H54 (cell line): ENCODE data around the gene PIEZO1.

Source experiments
- DNase-seq: peaks from one replicate; pipeline ENCODE4 v3.0.0; 2011; ENCODE audit warnings: low spot score, mixed read lengths; ENCODE audit not compliant: insufficient read length
- FAIRE-seq: peaks from 3 replicates; lab custom pipeline; 2011; peaks lifted over from hg19 to GRCh38; lab: Jason Lieb, UNC
- POLR2A ChIP-seq: IDR thresholded peaks from 2 replicates; pipeline ENCODE4 v1.6.1; 2011; ENCODE audit warnings: low read depth, mild to moderate bottlenecking, low read length

The PIEZO1 gene

DNA sequence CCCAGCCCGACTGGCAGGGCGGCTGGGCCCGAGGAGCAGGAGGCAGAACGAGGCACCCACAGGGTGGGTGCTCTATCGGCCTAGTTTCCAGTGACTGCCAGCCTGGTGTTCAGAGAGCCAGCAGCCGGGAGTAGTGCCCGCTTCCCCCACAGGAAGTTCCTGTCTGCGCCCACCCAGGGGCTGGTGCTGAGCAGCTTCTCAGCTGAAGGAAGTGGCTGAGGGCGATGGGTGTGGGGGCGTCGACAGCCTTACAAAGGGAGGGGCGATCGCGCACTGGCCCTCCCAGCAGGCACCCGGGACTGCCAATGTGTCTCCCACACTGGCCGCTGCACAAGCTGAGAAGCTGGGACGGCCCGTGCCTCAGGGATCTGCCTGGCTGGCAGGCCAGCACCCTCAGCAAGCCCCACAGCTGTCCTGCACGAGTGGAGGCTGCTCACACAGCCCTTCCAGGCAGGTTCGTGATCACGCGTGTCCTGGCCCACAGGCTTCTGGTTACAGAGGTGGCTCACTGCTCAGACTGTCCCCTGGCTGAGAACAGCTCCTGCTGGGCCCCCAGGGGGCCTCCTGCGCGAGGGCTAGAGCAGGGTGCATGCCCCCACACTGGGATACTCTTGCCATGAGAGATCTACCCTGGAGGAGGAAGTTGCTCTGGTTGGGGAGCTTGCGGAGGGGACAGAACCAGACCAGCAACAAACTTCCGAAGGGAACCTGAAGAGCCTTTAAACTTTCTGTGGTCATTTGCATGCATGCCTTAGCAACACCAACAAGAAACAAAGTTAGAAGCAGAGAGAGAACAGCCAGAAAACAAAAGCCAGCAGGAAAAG lies 81.3 kb downstream of the PIEZO1 start:
- DNase-seq (no peak), FAIRE-seq (no peak)
- TF ChIP-seq POLR2A, result no peak

DNA sequence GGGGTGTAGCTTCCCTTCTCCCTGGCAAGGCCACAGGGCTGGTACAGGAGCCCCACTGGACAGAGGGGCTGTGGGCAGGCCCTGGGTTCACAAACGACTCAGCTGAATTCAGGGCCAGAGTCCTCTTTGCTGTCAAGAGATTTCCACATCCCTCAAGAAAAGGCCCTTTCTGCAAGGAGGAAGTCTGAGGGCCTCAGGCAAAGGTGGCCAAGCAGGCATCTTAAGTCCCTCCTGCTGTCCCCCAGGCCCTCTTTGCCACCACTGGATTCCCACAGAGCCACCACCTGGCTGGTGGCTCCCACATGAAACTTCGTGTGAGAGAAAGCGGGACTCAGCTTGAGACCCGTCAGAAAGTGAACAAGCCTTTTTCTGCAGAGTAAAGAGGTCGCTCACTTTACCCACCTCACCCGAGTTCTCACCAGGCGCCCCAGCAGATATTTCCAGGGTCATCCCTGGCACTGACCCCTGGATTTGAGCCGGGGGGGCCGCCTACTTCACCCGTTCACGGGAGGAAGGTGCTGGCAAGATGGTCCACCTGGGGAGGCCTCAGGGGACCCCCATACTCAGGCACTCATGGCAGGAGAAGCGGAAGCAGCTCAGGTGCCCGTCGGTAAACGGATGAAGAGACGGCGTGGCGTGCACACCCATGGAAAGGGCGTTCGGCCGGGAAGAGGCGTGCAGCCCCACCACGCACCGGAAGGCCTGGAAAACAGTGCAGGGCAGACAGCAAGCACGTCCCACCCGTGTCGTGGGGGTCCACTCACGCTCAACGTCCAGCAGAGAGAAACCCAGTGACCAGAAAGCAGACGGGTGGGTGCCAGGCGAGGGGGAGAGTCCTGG lies 82.4 kb downstream of the PIEZO1 start:
- TF ChIP-seq POLR2A, result no peak
- FAIRE-seq (no peak), DNase-seq (no peak)

DNA sequence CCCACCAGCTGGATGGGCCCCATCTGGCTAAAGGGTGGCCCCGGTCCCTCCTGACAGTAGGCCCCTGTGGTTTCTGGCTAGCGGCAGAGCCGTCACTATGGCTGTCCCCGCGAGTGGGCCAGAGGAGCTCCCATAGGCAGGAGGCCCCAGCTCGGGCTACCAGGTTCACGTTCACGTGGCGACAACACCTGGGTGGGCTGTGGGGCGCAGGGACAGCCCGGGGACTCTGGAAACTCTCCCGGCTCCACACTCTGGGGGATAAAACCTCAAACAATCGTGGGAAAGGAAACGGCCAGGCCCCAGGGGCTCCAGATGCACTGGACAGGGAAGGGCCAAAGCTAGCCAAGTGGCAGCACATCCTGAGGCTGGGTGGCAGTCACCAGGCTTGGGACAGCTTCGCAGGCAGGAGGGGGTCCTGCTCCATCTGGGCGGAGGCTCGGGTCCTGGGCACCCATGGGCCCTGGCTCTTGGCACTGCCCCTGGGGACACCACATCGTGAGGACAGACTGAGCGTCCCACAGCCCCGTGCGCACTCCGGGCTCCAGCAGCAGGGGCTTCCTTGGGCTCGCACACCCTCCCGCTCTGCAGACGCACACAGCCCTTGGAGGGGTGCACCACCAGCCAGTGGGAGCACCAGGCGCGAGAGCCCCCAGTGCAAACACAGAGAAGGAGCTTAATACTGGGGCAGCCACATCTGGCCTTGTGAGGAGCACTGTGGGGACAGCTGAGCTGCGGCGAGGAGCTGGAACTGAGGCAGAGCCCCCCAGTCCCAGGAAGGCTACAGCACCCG lies 83.2 kb downstream of the PIEZO1 start:
- no peak for FAIRE-seq
- DNase-seq, result no peak
- no peak for TF ChIP-seq POLR2A

DNA sequence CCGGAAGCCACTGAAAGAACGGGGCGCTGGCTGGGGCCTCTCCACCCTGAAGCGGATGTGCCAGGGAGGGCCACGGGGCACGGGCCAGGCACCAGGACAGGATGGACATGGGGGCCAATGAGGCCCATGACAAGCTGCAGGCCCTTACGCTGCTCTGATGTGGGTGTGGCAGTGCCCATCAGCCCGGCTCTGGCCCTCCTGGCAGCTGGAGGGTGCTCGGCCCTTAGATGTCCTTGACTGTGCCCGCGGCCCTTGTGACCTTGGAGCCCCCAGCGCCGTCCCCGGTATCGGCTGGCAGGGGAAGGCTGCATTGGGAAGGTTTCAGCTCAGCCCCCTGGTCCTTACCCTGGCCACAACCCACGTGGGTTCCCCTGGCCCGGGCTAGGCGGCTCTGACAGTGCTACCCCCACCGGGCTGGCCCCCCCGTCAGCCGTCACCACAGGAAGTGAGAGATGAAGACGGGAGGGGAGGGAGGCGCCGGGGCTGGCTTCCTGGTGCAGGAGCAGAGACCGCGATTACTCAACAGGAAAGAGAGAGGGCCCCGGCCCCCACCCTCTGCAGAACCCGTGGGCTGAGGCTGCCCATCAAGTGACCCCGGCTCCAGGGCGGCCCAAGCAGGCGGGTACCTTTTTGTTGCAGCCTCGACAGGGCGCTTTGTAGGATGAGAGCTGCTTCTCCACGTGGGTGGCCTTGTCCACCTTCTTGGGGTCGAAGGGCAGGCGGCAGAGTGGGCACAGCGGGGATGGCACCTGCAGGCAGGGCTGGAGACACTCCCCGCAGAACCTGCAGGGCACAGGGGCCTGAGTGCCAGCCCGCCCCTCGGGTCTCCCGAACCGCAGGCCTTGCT lies 84.2 kb downstream of the PIEZO1 start:
- no peak for FAIRE-seq
- no peak for TF ChIP-seq POLR2A
- peak; percentile 98 for DNase-seq

DNA sequence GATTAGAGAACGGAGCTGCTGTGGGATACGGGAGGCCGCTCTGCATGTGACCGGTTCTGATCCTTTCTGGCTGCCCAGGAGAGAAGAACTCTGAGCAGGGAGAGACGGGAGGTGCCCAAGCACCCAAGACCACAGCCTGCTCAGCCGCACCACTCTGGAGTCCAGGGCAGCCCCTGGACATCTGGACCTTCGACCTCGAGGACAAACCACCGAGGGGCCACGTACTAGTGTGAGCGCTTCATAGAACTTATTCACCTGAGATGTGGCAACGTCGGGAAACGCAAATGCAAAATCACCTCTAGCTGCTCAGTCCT lies 84.7 kb downstream of the PIEZO1 start:
- DNase-seq, result no peak
- no peak for FAIRE-seq
- 0 out of 2 replicates have a peak, but pooled peaks have one; percentile 3 for TF ChIP-seq POLR2A

DNA sequence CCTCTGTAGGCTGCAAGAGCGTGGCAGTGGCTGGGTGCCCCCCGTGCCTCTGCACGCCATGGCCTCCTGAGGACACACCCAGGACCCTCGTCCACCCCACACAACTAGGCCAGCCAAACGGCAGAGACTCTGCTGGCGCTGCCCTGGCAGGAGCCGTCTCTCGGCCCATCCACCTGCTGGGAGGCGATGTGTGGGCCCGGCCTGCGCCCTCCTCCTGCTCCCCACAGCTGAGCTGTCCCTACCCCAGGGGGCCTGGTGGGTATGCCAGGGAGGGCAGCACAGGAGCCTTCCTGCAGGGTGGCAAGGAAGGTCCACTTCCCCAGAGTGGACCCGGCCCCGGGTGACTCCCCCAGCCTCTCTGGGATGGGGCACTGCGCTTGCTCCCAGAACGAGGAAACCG lies 85.8 kb downstream of the PIEZO1 start:
- DNase-seq, result no peak
- TF ChIP-seq POLR2A, result no peak
- FAIRE-seq, result no peak

DNA sequence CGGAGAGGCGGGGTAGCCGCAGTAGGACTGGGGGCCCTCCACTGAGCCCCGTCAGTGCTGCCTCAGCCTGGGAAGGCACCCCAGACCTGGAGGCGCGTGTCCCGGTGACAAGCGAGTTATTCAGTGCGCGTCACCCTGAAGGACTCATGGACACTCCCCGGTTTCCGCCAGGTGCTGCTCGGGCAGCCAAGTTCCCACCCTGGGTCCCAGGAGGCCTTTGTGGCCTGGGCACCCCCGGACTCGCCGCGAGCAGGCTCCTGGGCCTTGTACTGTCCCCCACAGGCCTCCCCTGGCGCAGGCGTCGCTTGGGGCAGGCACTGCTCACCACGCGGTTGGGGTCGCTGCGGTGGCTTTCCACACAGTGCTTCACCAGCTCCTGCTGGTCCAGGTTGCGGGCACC lies 86.4 kb downstream of the PIEZO1 start:
- DNase-seq (no peak), FAIRE-seq (no peak)

DNA sequence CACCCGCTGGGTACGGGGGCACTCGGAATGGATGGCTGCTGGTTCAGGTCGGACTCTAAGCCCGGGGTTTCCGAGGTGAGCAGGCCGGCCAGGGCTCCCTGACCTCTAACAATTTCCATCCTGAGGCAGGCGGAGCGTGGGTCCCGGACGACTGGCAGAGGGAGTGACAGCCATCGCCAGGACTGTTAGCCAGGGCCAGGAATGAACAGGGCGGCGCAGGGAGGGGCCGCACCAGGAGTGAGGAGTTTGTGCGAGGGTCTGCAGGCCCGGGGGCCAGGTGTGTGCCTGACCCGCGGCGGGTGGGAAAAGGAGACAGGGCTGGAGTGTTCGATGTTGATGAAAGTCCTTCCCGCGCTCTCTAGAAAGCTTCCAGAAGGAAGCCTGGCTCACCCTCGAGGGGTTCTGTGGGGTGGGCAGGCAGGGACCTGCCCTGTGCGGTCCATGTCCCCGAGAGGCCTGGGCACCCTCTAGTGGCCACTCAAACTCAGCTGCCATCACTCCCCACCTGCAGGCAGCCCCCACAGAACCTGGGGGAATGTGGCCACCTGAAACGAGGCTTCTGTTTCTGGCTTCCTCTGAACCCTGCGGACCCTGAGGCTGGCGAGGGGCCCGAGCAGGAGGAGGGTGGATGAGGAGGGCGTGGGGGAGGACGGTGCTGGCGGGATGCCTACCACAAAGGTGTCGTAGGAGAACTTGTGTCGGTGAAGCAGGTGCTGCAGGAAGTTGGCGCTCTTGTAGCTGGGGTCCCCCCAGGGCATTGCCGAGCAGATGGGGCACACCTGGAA lies 87.0 kb downstream of the PIEZO1 start:
- no peak for TF ChIP-seq POLR2A
- no peak for FAIRE-seq
- DNase-seq, result no peak

More for the DNA sequence above, 86.4 kb downstream of the PIEZO1 start:
- no peak for TF ChIP-seq POLR2A

DNA sequence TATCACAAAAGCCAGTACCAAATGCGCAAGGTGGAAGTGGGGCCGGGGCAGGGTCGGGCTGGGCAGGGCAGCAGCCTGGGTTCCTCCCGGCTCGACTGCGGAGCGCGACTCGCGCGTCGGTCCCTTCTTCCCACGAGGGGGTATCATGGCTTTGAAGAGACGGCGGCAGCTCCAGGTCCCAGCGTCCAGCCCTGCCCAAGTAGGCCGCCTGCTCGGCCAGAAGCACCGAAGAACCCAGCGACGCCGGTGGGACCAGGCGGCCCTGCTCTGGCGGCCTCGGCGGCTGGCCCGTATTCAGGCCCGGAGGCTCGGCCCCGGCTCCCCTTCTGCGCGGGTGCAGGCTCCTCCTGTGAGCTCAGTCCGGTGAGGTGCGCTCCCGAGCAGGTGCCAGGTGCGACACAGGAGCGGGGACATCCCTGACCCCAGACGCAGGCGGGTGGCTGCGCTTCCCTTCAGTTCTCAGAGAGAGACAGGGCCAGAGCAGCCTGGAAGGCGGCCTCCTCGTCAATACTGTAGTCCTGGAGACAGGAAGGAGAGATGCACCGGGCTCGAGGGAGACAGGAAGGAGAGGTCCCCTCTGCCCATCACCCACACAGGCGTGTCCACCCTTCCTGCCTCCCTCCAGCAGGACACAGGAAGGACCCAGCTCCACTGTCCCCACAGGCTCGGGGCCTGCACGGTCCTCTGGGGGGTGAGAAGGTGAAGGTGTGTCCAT lies 87.7 kb downstream of the PIEZO1 start:
- FAIRE-seq (no peak), DNase-seq (no peak)
- no peak for TF ChIP-seq POLR2A

DNA sequence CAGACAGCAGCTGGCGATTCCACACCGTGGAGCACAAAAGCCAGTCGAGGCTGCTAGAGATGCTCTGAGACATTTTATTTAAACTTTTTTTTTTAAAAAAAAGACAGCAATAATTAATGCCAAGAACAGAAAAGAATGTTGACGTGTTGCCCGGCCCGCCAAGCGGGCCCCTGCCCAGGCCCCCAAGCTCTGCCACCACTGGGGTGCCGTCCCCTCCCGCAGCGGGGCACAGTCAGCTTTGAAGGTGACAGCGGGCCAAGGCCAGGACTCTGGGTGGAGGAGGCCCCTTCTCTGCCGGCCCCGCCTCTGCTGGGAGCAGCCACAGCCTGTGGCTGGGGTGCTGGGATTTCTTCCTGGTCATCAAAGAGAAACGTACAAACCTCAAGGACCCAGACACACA lies 88.6 kb downstream of the PIEZO1 start:
- no peak for FAIRE-seq
- no peak for DNase-seq
- no peak for TF ChIP-seq POLR2A

DNA sequence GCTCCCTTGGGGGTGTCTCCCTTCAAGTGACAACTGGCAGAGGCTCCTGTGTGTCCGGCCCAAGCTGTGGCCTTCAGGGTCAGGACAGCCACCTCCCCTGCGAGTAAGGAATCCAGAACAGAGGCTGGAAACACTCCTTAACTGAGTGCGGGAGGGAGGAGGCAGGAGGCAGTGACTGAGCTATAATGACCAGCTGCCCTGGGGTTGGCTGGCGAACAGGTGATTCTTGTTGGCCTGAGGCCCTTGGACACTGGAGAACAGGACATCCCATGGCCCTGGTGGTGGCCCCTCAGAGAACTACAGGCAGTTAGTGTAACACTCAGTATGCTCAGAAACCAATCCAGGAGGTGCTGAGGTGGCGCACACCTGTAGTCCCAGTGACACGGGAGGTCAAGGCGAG lies 89.3 kb downstream of the PIEZO1 start:
- no peak for DNase-seq

DNA sequence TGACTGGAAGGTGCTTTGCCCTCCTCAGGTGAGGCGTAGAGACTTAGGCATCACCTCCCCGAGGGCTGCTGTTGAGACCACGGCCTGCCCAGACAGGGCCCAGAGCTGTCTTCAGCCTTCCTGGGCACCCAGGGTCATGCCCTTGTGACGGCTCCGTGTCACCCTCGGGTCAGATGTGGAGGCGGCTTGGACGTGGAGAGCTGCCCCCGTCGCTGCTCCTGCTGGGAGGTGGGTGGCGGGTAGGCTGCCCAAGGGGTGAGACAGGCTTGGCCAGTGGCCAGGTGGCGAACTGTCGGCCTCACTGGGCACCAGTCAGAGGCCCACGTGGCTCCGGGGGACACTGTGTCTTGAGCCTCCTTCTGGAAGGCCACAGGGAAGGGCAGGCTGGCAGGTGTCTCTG lies 89.8 kb downstream of the PIEZO1 start:
- DNase-seq, result no peak
- no peak for FAIRE-seq
- no peak for TF ChIP-seq POLR2A

More for the DNA sequence above, 89.3 kb downstream of the PIEZO1 start:
- FAIRE-seq, result no peak
- TF ChIP-seq POLR2A, result no peak
